GM12864 (cell line): ENCODE results near the gene ASCC1.

Experiments
- DNase-seq: peaks from one replicate; pipeline ENCODE4 v3.0.0-alpha.2; 2011; ENCODE audit warnings: low read depth
- H3K4me3 ChIP-seq: 2 replicates; pipeline ENCODE4 v1.5.1; 2011; ENCODE audit warnings: mild to moderate bottlenecking, low read depth, low read length, control low read depth
- TF ChIP-seq, protein P1 (sequence below): IDR thresholded peaks from 2 replicates; pipeline ENCODE4 v1.5.1; 2011; ENCODE audit warnings: low read depth, mild to moderate bottlenecking, moderate library complexity, low read length, control low read depth, inconsistent platforms; ENCODE audit errors: missing control alignments

Gene ASCC1

DNA sequence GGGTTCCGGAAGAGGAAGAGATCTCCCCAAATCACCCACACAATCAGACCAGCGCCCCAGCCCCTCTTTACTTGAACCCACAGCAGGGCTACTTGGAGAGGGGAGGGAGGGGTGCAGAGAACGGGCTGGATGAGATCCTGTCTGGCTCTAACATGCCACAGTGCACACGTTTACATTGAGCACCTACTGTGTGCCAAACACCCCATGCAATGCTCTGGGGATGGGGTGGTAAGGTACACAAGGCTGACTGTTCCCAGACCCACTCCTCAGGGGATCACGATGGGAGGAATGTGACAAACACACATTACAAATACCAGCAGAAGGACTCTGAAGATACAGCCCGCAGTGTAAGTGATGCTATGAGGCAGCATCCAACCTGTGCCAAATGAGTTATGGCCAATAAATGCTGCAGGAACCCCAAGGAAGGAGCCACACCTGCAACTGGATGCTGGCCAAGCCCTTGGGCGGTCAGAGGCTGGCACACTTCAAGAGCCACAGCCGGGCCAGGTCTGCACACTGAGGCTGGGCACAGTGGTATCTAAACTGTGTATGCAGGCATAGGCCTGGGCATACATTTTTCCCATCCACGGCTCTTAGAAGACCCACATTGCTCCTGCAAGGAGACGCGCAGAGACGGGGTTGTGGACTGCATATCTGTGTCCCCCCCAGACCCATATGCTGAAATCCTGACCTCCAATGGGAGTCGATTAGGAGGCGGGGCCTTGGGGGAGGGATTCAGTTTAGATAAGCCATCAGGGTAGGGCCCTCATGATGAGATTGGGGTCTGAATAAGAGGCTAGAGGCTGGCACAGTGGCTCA, 134.1 kb downstream of the ASCC1 start:
- TF ChIP-seq, protein P1, sequence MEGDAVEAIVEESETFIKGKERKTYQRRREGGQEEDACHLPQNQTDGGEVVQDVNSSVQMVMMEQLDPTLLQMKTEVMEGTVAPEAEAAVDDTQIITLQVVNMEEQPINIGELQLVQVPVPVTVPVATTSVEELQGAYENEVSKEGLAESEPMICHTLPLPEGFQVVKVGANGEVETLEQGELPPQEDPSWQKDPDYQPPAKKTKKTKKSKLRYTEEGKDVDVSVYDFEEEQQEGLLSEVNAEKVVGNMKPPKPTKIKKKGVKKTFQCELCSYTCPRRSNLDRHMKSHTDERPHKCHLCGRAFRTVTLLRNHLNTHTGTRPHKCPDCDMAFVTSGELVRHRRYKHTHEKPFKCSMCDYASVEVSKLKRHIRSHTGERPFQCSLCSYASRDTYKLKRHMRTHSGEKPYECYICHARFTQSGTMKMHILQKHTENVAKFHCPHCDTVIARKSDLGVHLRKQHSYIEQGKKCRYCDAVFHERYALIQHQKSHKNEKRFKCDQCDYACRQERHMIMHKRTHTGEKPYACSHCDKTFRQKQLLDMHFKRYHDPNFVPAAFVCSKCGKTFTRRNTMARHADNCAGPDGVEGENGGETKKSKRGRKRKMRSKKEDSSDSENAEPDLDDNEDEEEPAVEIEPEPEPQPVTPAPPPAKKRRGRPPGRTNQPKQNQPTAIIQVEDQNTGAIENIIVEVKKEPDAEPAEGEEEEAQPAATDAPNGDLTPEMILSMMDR = no peak
- no peak overlapping the region for H3K4me3 ChIP-seq
- DNase-seq = no peak

GRCh38 chr10:72081210-72081609, 134.9 kb downstream of the ASCC1 start:
- no peak for DNase-seq
- TF ChIP-seq, protein P1 = no peak
- no peak overlapping the region for H3K4me3 ChIP-seq

- no peak overlapping the region for H3K4me3 ChIP-seq
- no peak for DNase-seq
- TF ChIP-seq, protein P1 = no peak
Observed at GRCh38 chr10:72080042-72080975, 135.8 kb downstream of the ASCC1 start.

GRCh38 chr10:72079356-72079755, 136.7 kb downstream of the ASCC1 start:
- H3K4me3 ChIP-seq = no peak overlapping the region
- TF ChIP-seq, protein P1 = no peak
- DNase-seq = no peak

GRCh38 chr10:72077275-72077990, 138.6 kb downstream of the ASCC1 start:
- no peak for DNase-seq
- no peak overlapping the region for H3K4me3 ChIP-seq
- TF ChIP-seq, protein P1 = no peak

- DNase-seq = no peak
- H3K4me3 ChIP-seq = no peak overlapping the region
- TF ChIP-seq, protein P1 = no peak
Observed at GRCh38 chr10:72076756-72077155, 139.3 kb downstream of the ASCC1 start.
